ENCODE results near the gene SCGB2B2. TPM values are rescaled to one million over a fixed set of nuclear protein-coding genes. Genes with fewer than 3 reads are reported as not detected.

SCGB2B2 gene
- polyA plus RNA-seq, 1 of the 3 experiments (the other 2 are of a cell fraction): 0.03 TPM

DNA sequence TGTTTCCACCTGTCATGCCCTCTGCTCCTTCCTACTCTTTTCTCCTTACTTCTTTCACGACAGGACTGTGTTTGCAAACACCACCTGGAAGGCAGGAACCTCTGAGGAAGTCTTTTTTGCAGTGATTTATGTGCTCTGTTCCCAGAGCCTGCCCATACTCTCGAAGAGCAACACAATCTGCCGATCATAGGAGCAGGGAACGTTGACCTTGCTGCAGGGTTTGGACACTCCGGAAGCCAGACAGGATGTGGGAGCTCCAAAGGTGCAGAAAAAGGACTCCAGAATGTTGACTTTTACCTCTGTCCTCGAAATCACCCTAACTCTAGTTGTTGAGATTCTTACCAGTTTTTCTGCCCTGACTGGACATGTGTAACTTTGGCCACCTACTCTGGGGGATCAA, 48.4 kb upstream of the SCGB2B2 start:
- no peaks in the 10 kb centered on the region for H3F3A ChIP-seq (replicated peaks; ENCODE audit: insufficient read depth)
- no peaks in the 10 kb centered on the region; the same call in 1 of the 2 replicates for H3K27me3 ChIP-seq (ENCODE audit: insufficient read depth)
- no peak for TF ChIP-seq TCF12 (IDR thresholded peaks at IDR 0.05)
- no peak for TF ChIP-seq EZH2phosphoT487 (IDR thresholded peaks at IDR 0.05; ENCODE audit: borderline replicate concordance, low read depth)
- TF ChIP-seq SIN3A (IDR thresholded peaks at IDR 0.05; ENCODE audit: borderline replicate concordance, low read depth, low read length): no peak
- no peak for TF ChIP-seq RCOR1 (IDR thresholded peaks at IDR 0.05; ENCODE audit: low read length)
- no peak for TF ChIP-seq RAD21 (IDR thresholded peaks at IDR 0.05; ENCODE audit: low read length)
- no peaks in the 10 kb centered on the region for H4K20me1 ChIP-seq (ENCODE audit: insufficient read depth)
- no peak overlapping the region for H3K4me3 ChIP-seq (ENCODE audit: low read depth in 2 of 2, low read length in 1 of 2)
- no peak for DNase-seq
- H3K4me1 ChIP-seq (ENCODE audit: control insufficient read depth in 1 of 2, insufficient read depth in 2 of 2, low read depth in 1 of 2, low read length in 1 of 2): no peaks in the 10 kb centered on the region
- H3K9ac ChIP-seq: no peak overlapping the region
- WGBS (ENCODE audit: low lambda C conversion rate): 14% methylated on average over 6 of the region's 6 CpGs
- ChIA-PET CTCF (interaction anchor here (1.9 kb wide), 1 partner anchor 12 kb away, joined by 6 read pairs; no protein-coding TSS in a partner anchor), POLR2A (interaction anchor here (1.0 kb wide), 1 partner anchor 201 kb away, joined by 3 read pairs; the partner anchor contains the start of gene ZNF30)
- no peak overlapping the region for H2AFZ ChIP-seq (ENCODE audit: low read depth)
- H3K9me3 ChIP-seq: no peaks in the 10 kb centered on the region
- H3K9me2 ChIP-seq: no peaks in the 10 kb centered on the region
- no peaks in the 10 kb centered on the region for H3K79me2 ChIP-seq (ENCODE audit: insufficient read depth)
- H3K4me2 ChIP-seq: no peak overlapping the region
- H3K27ac ChIP-seq (ENCODE audit: low read depth in 2 of 2, low read length in 1 of 2): no peak overlapping the region
- H3K36me3 ChIP-seq (replicated peaks in 1 of 2; ENCODE audit: control insufficient read depth in 1 of 2, insufficient read depth in 2 of 2, low read length in 1 of 2): no peaks in the 10 kb centered on the region

DNA sequence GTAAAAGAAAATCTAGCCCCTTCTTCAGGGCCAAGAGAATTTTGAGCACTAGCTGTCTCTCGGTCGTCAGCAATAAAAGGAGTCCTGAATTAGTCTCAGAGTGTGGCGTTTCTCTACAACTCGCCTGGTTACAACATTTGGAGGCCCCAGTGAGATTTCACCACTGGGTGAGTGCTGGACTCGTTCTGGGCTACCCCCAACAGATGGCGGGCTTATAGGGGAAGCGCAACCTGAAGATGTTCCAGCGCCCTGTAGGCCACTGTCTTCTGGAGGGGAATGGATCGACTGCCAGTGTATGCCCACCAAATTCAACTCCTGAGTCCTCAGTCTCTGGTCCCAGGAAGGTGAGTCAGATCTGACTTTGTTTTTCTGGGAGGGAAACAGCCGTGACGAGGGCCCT, 45.4 kb upstream of the SCGB2B2 start:
- ChIA-PET POLR2A (no interaction called here), CTCF (interaction anchor here (0.6 to 0.9 kb wide), 2 partner anchors 23 to 357 kb away, joined by 3 to 4 read pairs; no protein-coding TSS in a partner anchor)
- Histone ChIP-seq H2AFZ (ENCODE audit: low read depth) (no peak overlapping the region), H4K20me1 (ENCODE audit: insufficient read depth) (no peaks in the 10 kb centered on the region), H3K36me3 (replicated peaks in 1 of 2; ENCODE audit: control insufficient read depth in 1 of 2, insufficient read depth in 2 of 2, low read length in 1 of 2) (no peaks in the 10 kb centered on the region), H3K9ac (no peak overlapping the region), H3K9me3 (no peaks in the 10 kb centered on the region), H3K27ac (ENCODE audit: low read depth in 2 of 2, low read length in 1 of 2) (no peak overlapping the region), H3F3A (replicated peaks; ENCODE audit: insufficient read depth) (no peaks in the 10 kb centered on the region), H3K4me2 (no peak overlapping the region), H3K4me3 (ENCODE audit: low read depth in 2 of 2, low read length in 1 of 2) (no peak overlapping the region), H3K79me2 (ENCODE audit: insufficient read depth) (no peaks in the 10 kb centered on the region), H3K4me1 (ENCODE audit: control insufficient read depth in 1 of 2, insufficient read depth in 2 of 2, low read depth in 1 of 2, low read length in 1 of 2) (no peaks in the 10 kb centered on the region), H3K9me2 (no peaks in the 10 kb centered on the region), H3K27me3 (ENCODE audit: insufficient read depth) (no peaks in the 10 kb centered on the region; the same call in 1 of the 2 replicates)
- DNase-seq: no peak
- 24% methylated on average over 10 of the region's 11 CpGs for WGBS (ENCODE audit: low lambda C conversion rate)
- TF ChIP-seq POLR2AphosphoS5 (IDR thresholded peaks at IDR 0.05; ENCODE audit: low read depth, low read length): no peak
- TF ChIP-seq CHD2 (IDR thresholded peaks at IDR 0.05; ENCODE audit: low read length, partially characterized antibody): no peak
- TF ChIP-seq, protein P1, sequence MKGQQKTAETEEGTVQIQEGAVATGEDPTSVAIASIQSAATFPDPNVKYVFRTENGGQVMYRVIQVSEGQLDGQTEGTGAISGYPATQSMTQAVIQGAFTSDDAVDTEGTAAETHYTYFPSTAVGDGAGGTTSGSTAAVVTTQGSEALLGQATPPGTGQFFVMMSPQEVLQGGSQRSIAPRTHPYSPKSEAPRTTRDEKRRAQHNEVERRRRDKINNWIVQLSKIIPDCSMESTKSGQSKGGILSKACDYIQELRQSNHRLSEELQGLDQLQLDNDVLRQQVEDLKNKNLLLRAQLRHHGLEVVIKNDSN (IDR thresholded peaks at IDR 0.05; ENCODE audit: borderline replicate concordance, low read depth): no peak
- no peak for TF ChIP-seq RXRA (IDR thresholded peaks at IDR 0.05; ENCODE audit: borderline replicate concordance, low read depth)
- TF ChIP-seq SIN3A (IDR thresholded peaks at IDR 0.05; ENCODE audit: borderline replicate concordance, low read depth, low read length): no peak
- no peak for TF ChIP-seq YY1 (IDR thresholded peaks at IDR 0.05; ENCODE audit: low read depth)
- TF ChIP-seq FOSL2 (IDR thresholded peaks at IDR 0.05; ENCODE audit: borderline replicate concordance, low read depth): no peak
- no peak for TF ChIP-seq FOXJ3 (CRISPR knock-in tag; IDR thresholded peaks at IDR 0.05)

DNA sequence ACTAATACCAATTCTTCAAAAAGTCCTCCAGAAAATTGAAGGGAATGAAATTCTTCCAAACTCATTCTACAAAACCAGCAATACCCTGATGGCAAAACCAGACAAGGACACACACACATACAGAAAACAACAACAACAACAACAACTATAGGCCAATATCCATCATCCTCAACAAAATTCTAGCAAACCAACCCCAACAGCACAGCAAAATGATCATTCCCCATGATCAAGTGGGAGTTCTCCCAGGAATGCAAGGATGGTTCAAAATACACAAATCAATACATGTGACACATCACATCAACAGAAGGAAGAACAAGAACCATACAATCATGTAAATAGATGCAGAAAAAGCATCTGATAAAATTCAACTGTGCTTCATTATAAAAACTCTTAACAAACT, 38.4 kb upstream of the SCGB2B2 start:
- Histone ChIP-seq H3K9me2 (no peaks in the 10 kb centered on the region), H3K9ac (no peak overlapping the region), H3K27me3 (ENCODE audit: insufficient read depth) (no peaks in the 10 kb centered on the region), H3K36me3 (replicated peaks in 1 of 2; ENCODE audit: control insufficient read depth in 1 of 2, insufficient read depth in 2 of 2, low read length in 1 of 2) (no peaks in the 10 kb centered on the region), H3K4me1 (ENCODE audit: control insufficient read depth in 1 of 2, insufficient read depth in 2 of 2, low read depth in 1 of 2, low read length in 1 of 2) (no peaks in the 10 kb centered on the region), H3K27ac (ENCODE audit: low read depth in 2 of 2, low read length in 1 of 2) (no peak overlapping the region), H2AFZ (ENCODE audit: low read depth) (no peak overlapping the region), H3K79me2 (ENCODE audit: insufficient read depth) (no peaks in the 10 kb centered on the region), H3K4me2 (no peak overlapping the region), H3K9me3 (no peaks in the 10 kb centered on the region), H4K20me1 (ENCODE audit: insufficient read depth) (no peaks in the 10 kb centered on the region), H3K4me3 (ENCODE audit: low read depth in 2 of 2, low read length in 1 of 2) (no peak overlapping the region), H3F3A (replicated peaks; ENCODE audit: insufficient read depth) (no peaks in the 10 kb centered on the region)
- no peak for DNase-seq
- ChIA-PET CTCF (no interaction called here), POLR2A (no interaction called here)
- TF ChIP-seq, protein P2, sequence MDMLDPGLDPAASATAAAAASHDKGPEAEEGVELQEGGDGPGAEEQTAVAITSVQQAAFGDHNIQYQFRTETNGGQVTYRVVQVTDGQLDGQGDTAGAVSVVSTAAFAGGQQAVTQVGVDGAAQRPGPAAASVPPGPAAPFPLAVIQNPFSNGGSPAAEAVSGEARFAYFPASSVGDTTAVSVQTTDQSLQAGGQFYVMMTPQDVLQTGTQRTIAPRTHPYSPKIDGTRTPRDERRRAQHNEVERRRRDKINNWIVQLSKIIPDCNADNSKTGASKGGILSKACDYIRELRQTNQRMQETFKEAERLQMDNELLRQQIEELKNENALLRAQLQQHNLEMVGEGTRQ (IDR thresholded peaks at IDR 0.05; ENCODE audit: borderline replicate concordance, low read depth, low read length): no peak
- no peak for TF ChIP-seq YY1 (IDR thresholded peaks at IDR 0.05; ENCODE audit: low read depth)
- no peak for TF ChIP-seq EP300 (IDR thresholded peaks at IDR 0.05; ENCODE audit: borderline replicate concordance in 1 of 2, low read depth in 1 of 2, low read length in 1 of 2)
- no peak for TF ChIP-seq FOXM1 (IDR thresholded peaks at IDR 0.05; ENCODE audit: low read depth)
- no peak for TF ChIP-seq TEAD4 (IDR thresholded peaks at IDR 0.05; ENCODE audit: borderline replicate concordance, insufficient read depth)

Data from SK-N-SH (cell line).